GM21528 (cell line): Measurements from ENCODE around the gene PKNOX2.

Experiments
- ATAC-seq: cut with Tn5 transposase; IDR thresholded peaks from one replicate; pipeline ENCODE4 v1.9.1; 2021; ENCODE audit warnings: mild to moderate bottlenecking, moderate library complexity; ENCODE audit not compliant: unreplicated experiment, low FRiP score

The PKNOX2 gene

GRCh38 chr11:125373426-125374391, 209.2 kb downstream of the PKNOX2 start:
- ATAC-seq, result no peak

- ATAC-seq, result no peak
Measured at GRCh38 chr11:125374398-125374797, 209.8 kb downstream of the PKNOX2 start.

- ATAC-seq, result no peak
Measured at GRCh38 chr11:125375146-125375545, 210.6 kb downstream of the PKNOX2 start.

GRCh38 chr11:125376117-125376516, 211.6 kb downstream of the PKNOX2 start:
- ATAC-seq, result no peak

GRCh38 chr11:125376856-125377255, 212.3 kb downstream of the PKNOX2 start:
- no peak for ATAC-seq

GRCh38 chr11:125378083-125378482, 213.5 kb downstream of the PKNOX2 start:
- no peak for ATAC-seq

GRCh38 chr11:125378571-125378970, 214.0 kb downstream of the PKNOX2 start:
- no peak for ATAC-seq

- ATAC-seq, result no peak
Measured at GRCh38 chr11:125379565-125379964, 215.0 kb downstream of the PKNOX2 start.

GRCh38 chr11:125379981-125380380, 215.4 kb downstream of the PKNOX2 start:
- ATAC-seq, result no peak

GRCh38 chr11:125380756-125381445, 216.3 kb downstream of the PKNOX2 start:
- no peak for ATAC-seq

- ATAC-seq, result no peak
Measured at GRCh38 chr11:125381499-125382044, 217.0 kb downstream of the PKNOX2 start.

- ATAC-seq, result no peak
Measured at GRCh38 chr11:125382314-125382791, 217.8 kb downstream of the PKNOX2 start.

- no peak for ATAC-seq
Measured at GRCh38 chr11:125382822-125383221, 218.3 kb downstream of the PKNOX2 start.

GRCh38 chr11:125384825-125385224, 220.3 kb downstream of the PKNOX2 start:
- no peak for ATAC-seq

GRCh38 chr11:125387901-125388300, 223.3 kb downstream of the PKNOX2 start:
- no peak for ATAC-seq

GRCh38 chr11:125388611-125389010, 224.1 kb downstream of the PKNOX2 start:
- ATAC-seq, result no peak

GRCh38 chr11:125389339-125390166, 225.0 kb downstream of the PKNOX2 start:
- ATAC-seq, result no peak

GRCh38 chr11:125390946-125391345, 226.4 kb downstream of the PKNOX2 start:
- ATAC-seq, result no peak

GRCh38 chr11:125393331-125393730, 228.8 kb downstream of the PKNOX2 start:
- ATAC-seq, result no peak

GRCh38 chr11:125394296-125394695, 229.7 kb downstream of the PKNOX2 start:
- ATAC-seq, result no peak
